ENCODE results near the gene UGT1A10.

UGT1A10 gene

GRCh38 chr2:233811087-233811486 lies 174.8 kb downstream of the UGT1A10 start:
- DNase-seq: no peak

GRCh38 chr2:233811732-233812131 lies 175.5 kb downstream of the UGT1A10 start:
- DNase-seq: no peak

- no peak for DNase-seq
Observed at GRCh38 chr2:233813236-233814055, 177.2 kb downstream of the UGT1A10 start.

GRCh38 chr2:233814056-233814835 lies 178.0 kb downstream of the UGT1A10 start:
- no peak for DNase-seq

- DNase-seq: no peak
Observed at GRCh38 chr2:233815861-233816260, 179.6 kb downstream of the UGT1A10 start.

- no peak for DNase-seq
Observed at GRCh38 chr2:233816334-233816733, 180.1 kb downstream of the UGT1A10 start.

GRCh38 chr2:233816771-233817170 lies 180.5 kb downstream of the UGT1A10 start:
- no peak for DNase-seq

GRCh38 chr2:233817361-233817911 lies 181.2 kb downstream of the UGT1A10 start:
- DNase-seq: no peak

GRCh38 chr2:233817995-233818638 lies 181.9 kb downstream of the UGT1A10 start:
- no peak for DNase-seq

- DNase-seq: no peak
Observed at GRCh38 chr2:233818639-233819621, 182.7 kb downstream of the UGT1A10 start.

- DNase-seq: no peak
Observed at GRCh38 chr2:233819884-233820773, 183.9 kb downstream of the UGT1A10 start.

GRCh38 chr2:233820774-233821105 lies 184.5 kb downstream of the UGT1A10 start:
- DNase-seq: no peak

GRCh38 chr2:233821196-233821595 lies 184.9 kb downstream of the UGT1A10 start:
- no peak for DNase-seq

GRCh38 chr2:233821709-233822100 lies 185.5 kb downstream of the UGT1A10 start:
- DNase-seq: no peak

GRCh38 chr2:233822101-233822771 lies 186.0 kb downstream of the UGT1A10 start:
- no peak for DNase-seq

Data from CD4-positive, alpha-beta T cell treated with Interleukin-17A for 1 hour (primary cell).